GM23248 (cell line): ENCODE results near the gene ATP5IF1. TPM values are rescaled to one million over a fixed set of nuclear protein-coding genes. Genes with fewer than 3 reads are reported as not detected.

Experiments
- DNase-seq: peaks from one replicate; pipeline ENCODE4 v3.0.0-alpha.2; 2015
- H2AFZ ChIP-seq: fragments of 200-600 bp; sonication (generic); 2 replicates; pipeline ENCODE4 v1.6.1; 2016; ENCODE audit warnings: antibody characterized with exemption
- H3F3A ChIP-seq: fragments of 200-600 bp; sonication (generic); 2 replicates; pipeline ENCODE4 v1.6.1; 2016; ENCODE audit warnings: mild to moderate bottlenecking, antibody characterized with exemption, mixed run types; ENCODE audit not compliant: insufficient read depth
- H3K27ac ChIP-seq: fragments of 200-600 bp; sonication (generic); 2 replicates; pipeline ENCODE4 v1.5.1; 2016; ENCODE audit warnings: mild to moderate bottlenecking
- H3K27me3 ChIP-seq: fragments of 200-600 bp; sonication (generic); replicated peaks from 2 replicates; pipeline ENCODE4 v1.6.1; 2016; ENCODE audit warnings: mild to moderate bottlenecking; ENCODE audit not compliant: insufficient read depth
- H3K36me3 ChIP-seq: fragments of 200-600 bp; sonication (generic); 2 replicates; pipeline ENCODE4 v1.6.1; 2016; ENCODE audit warnings: low read depth, mild to moderate bottlenecking
- H3K4me1 ChIP-seq: fragments of 200-600 bp; sonication (generic); 2 replicates; pipeline ENCODE4 v1.6.1; 2016; ENCODE audit warnings: mild to moderate bottlenecking; ENCODE audit not compliant: insufficient read depth
- H3K4me2 ChIP-seq: fragments of 200-600 bp; sonication (generic); one replicate; pipeline ENCODE4 v1.6.1; 2016; ENCODE audit warnings: mild to moderate bottlenecking; ENCODE audit not compliant: unreplicated experiment
- H3K4me3 ChIP-seq: fragments of 200-600 bp; sonication (generic); 2 replicates; pipeline ENCODE4 v1.5.1; 2016; ENCODE audit warnings: mild to moderate bottlenecking
- H3K79me2 ChIP-seq: fragments of 200-600 bp; sonication (generic); 2 replicates; pipeline ENCODE4 v1.6.1; 2016; ENCODE audit warnings: mild to moderate bottlenecking; ENCODE audit not compliant: insufficient read depth
- H3K9ac ChIP-seq: fragments of 200-600 bp; sonication (generic); 2 replicates; pipeline ENCODE4 v1.6.1; 2016; ENCODE audit warnings: mild to moderate bottlenecking
- H3K9me2 ChIP-seq: fragments of 200-600 bp; sonication (generic); 2 replicates; pipeline ENCODE4 v1.6.1; 2016; ENCODE audit warnings: mixed run types, mild to moderate bottlenecking, moderate library complexity; ENCODE audit not compliant: insufficient read depth
- H3K9me3 ChIP-seq: fragments of 200-600 bp; sonication (generic); one replicate; pipeline ENCODE4 v1.6.1; 2017; ENCODE audit warnings: low read depth
- H4K20me1 ChIP-seq: fragments of 200-600 bp; sonication (generic); 2 replicates; pipeline ENCODE4 v1.6.0; 2016; ENCODE audit not compliant: insufficient read depth
- EZH2 ChIP-seq: fragments of 200-600 bp; sonication (generic); IDR thresholded peaks from 2 replicates; pipeline ENCODE4 v1.6.1; 2018; ENCODE audit warnings: antibody characterized with exemption, mild to moderate bottlenecking; ENCODE audit not compliant: insufficient read depth, poor library complexity, severe bottlenecking
- EZH2phosphoT487 ChIP-seq: fragments of 200-600 bp; sonication (generic); IDR thresholded peaks from 2 replicates; pipeline ENCODE4 v1.6.1; 2018; ENCODE audit warnings: antibody characterized with exemption, moderate library complexity, mild to moderate bottlenecking, low read depth; ENCODE audit not compliant: insufficient read depth
- WGBS, 2 experiments: methylation state at CpG; one replicate each; pipeline ENCODE4 v1.1.6; 2015 to 2017; ENCODE audit warnings: low lambda C conversion rate in 2 of 2, low coverage in 1 of 2; ENCODE audit errors: missing lambda C conversion rate in 2 of 2; 5-methylcytosine and 5-hydroxymethylcytosine counted together
- in situ Hi-C: fragments of 300-500 bp; cut with MboI; formaldehyde crosslinking; loops from 2 replicates; pipeline ENCODE4 v1.15.0; 2020
- polyA plus RNA-seq: library from polyadenylated mRNA; unstranded; fragments of >200 nt; fragmentation: Nextera tagmentation; extraction: Ambion mirVana; gene quantifications from 2 replicates; pipeline ENCODE4 v1.2.1, GENCODE V29; 2016
- total RNA-seq: library from RNA; depleted of rRNA; stranded (reverse); fragments of >200 nt; shearing (Covaris generic); gene quantifications from 2 replicates; pipeline ENCODE4 v1.2.3, GENCODE V29; 2014

ATP5IF1 gene
- total and polyA plus RNA-seq, 2 experiments from 2014 or later = 98.1 to 418 TPM

GRCh38 chr1:28259252-28259933 lies 23.5 kb downstream of the ATP5IF1 start, which contains the start of gene SESN2:
TSS of gene SESN2 (plus strand) at chr1:28259518. CDS start at chr1:28259848, 330 bp downstream.
- peak within 1 kb of the TSS; percentile 95 for H3K9ac ChIP-seq
- in situ Hi-C loops = no loop called here
- 1% methylated on average over 60 to 65 of the region's 76 CpGs for WGBS, 2 experiments
- TF ChIP-seq EZH2 (no peak), EZH2phosphoT487 (no peak)
- H3K36me3 ChIP-seq = no peaks in the 10 kb centered on the region
- H3K4me1 ChIP-seq = peaks cover 27% of the 10 kb centered on the region
- peak within 1 kb of the TSS; percentile 99 for H3K27ac ChIP-seq
- no peaks in the 10 kb centered on the region for H3K27me3 ChIP-seq
- H3K9me3 ChIP-seq = no peaks in the 10 kb centered on the region
- H3K4me3 ChIP-seq = peak within 1 kb of the TSS; percentile 92
- no peaks in the 10 kb centered on the region for H3K9me2 ChIP-seq
- peaks cover 20% of the 10 kb centered on the region for H3F3A ChIP-seq
- peak; percentile 100 for DNase-seq
- peaks cover 36% of the 10 kb centered on the region for H4K20me1 ChIP-seq
- H3K4me2 ChIP-seq = peak within 1 kb of the TSS; percentile 80
- H2AFZ ChIP-seq = peak within 1 kb of the TSS; percentile 57
- H3K79me2 ChIP-seq = peaks cover 50% of the 10 kb centered on the region

GRCh38 chr1:28259934-28260802 lies 24.2 kb downstream of the ATP5IF1 start:
- Histone ChIP-seq H3K9me3 (no peaks in the 10 kb centered on the region), H3K4me3 (peak overlapping the region; percentile 92), H2AFZ (peak overlapping the region; percentile 20; the same call in 1 of the 2 replicates), H3K79me2 (peaks cover 58% of the 10 kb centered on the region), H3F3A (peaks cover 20% of the 10 kb centered on the region), H3K4me2 (peak overlapping the region; percentile 79), H3K9ac (peak overlapping the region; percentile 95), H3K27me3 (no peaks in the 10 kb centered on the region), H3K9me2 (no peaks in the 10 kb centered on the region), H3K4me1 (peaks cover 33% of the 10 kb centered on the region), H3K27ac (peak overlapping the region; percentile 87), H3K36me3 (no peaks in the 10 kb centered on the region), H4K20me1 (peaks cover 42% of the 10 kb centered on the region)
- TF ChIP-seq EZH2 = no peak
- no peak for TF ChIP-seq EZH2phosphoT487
- DNase-seq = peak; percentile 87
- 2 to 3% methylated on average over 40 to 58 of the region's 66 CpGs for WGBS, 2 experiments
- in situ Hi-C loops = no loop called here

GRCh38 chr1:28260803-28261174 lies 24.9 kb downstream of the ATP5IF1 start:
- DNase-seq = no peak
- 34 to 37% methylated on average over 7 of the region's 7 CpGs for WGBS, 2 experiments
- Histone ChIP-seq H3K9me3 (no peaks in the 10 kb centered on the region), H3K9ac (peak overlapping the region; percentile 95), H3K4me3 (peak overlapping the region; percentile 92), H3K36me3 (no peaks in the 10 kb centered on the region), H4K20me1 (peaks cover 48% of the 10 kb centered on the region), H3K27ac (peak overlapping the region; percentile 87), H2AFZ (no peak overlapping the region), H3F3A (peaks cover 23% of the 10 kb centered on the region), H3K9me2 (no peaks in the 10 kb centered on the region), H3K4me2 (peak overlapping the region; percentile 79), H3K79me2 (peaks cover 64% of the 10 kb centered on the region), H3K27me3 (no peaks in the 10 kb centered on the region), H3K4me1 (peaks cover 38% of the 10 kb centered on the region)
- in situ Hi-C loops = no loop called here
- TF ChIP-seq EZH2 = no peak
- TF ChIP-seq EZH2phosphoT487 = no peak

GRCh38 chr1:28264897-28265296 lies 29.0 kb downstream of the ATP5IF1 start:
- Histone ChIP-seq H3K4me3 (0 out of 2 replicates have a peak overlapping the region, but pooled peaks have one; percentile 8), H3K9ac (no peak overlapping the region), H3K9me2 (no peaks in the 10 kb centered on the region), H3K4me2 (peak overlapping the region; percentile 79), H3K9me3 (no peaks in the 10 kb centered on the region), H3K36me3 (peaks cover 10% of the 10 kb centered on the region; the same call in 1 of the 2 replicates), H4K20me1 (peaks cover 82% of the 10 kb centered on the region), H3K27me3 (no peaks in the 10 kb centered on the region), H3K4me1 (peaks cover 43% of the 10 kb centered on the region), H2AFZ (no peak overlapping the region), H3K79me2 (peaks cover 100% of the 10 kb centered on the region), H3F3A (peaks cover 31% of the 10 kb centered on the region), H3K27ac (no peak overlapping the region)
- WGBS, 2 experiments = 95 to 100% methylated on average over 1 of the region's 1 CpG
- TF ChIP-seq EZH2 (no peak), EZH2phosphoT487 (no peak)
- DNase-seq = no peak
- in situ Hi-C loops = no loop called here
